AG09319 (cell line): ENCODE measurements around the gene DDB1.

Experiments
- DNase-seq: peaks from one replicate; pipeline ENCODE4 v3.0.0-alpha.2; 2010; ENCODE audit warnings: low read depth; ENCODE audit errors: extremely low read depth
- CTCF ChIP-seq: IDR thresholded peaks from 2 replicates; pipeline ENCODE4 v1.5.1; 2011; ENCODE audit warnings: low read depth, mild to moderate bottlenecking, inconsistent platforms, low read length, moderate library complexity

DDB1 gene

DNA sequence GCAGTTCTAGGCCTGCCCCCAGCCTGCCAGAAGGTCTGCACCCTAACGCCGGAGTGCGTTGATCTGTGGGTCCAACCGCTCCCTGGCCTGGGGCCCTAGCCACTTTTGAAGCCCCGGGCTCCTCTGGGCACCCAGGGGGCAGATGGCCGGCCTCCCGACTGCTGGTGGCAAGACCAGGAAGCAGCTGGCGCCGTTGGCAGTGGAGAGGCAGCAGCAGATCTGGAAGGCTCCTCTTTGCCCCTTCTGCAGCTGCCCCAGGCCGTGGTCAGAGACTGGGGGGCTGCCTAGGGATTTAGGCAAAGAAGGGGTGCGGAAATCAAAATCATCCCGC lies 37.3 kb downstream of the DDB1 start:
- no peak for DNase-seq
- TF ChIP-seq CTCF = no peak

- no peak for DNase-seq
Observed at GRCh38 chr11:61294717-61295595, 37.9 kb downstream of the DDB1 start, which contains the start of gene VWCE. Gene VWCE (minus strand): TSS chr11:61295316. CDS start chr11:61295037, 279 bp downstream.

DNA sequence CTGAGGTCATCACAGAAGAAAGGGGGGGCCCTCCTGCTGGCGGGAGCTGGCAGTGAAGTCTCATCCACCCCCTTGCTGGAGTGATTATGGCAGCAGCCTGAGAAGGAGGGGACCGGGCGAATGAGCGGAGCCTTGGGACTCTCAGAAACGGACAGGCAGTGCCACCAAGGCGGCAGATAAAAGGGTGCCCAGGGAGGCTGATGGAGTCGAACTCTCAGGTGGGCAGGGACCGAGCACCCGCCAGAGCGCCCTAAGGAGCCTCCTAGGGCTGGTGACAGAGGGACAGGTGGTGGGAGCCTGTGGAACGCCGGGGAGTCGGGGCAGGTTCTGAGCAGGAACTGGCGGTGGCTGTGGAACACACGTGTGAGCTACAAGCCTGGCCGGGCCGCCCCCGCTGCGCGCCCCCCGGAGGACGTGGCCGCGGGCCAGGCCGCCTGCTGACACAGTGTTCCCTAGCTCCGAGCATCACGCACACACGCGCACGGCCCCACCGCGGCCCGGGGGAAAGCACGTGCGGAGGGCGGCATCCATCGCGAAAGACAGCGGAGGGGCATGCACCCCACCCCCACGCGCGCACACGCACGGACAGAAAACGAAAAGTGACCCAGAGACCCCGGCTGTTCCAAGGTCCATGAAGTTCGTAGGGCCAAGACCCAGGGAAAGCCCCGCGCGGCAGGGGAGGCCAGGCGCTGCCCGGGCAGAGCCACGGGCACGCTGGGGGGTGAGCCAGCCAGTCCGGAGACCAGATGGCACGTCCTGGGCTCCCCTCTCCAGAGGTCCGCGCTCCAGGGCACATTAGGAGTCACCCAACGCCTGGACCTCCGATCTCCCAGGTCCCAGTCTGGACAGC lies 38.8 kb downstream of the DDB1 start:
- no peak for TF ChIP-seq CTCF
- DNase-seq = no peak

More at GRCh38 chr11:61294717-61295595, 37.9 kb downstream of the DDB1 start, which contains the start of gene VWCE:
- TF ChIP-seq CTCF = peak; percentile 39

- TF ChIP-seq CTCF = no peak
- no peak for DNase-seq
Observed at GRCh38 chr11:61292356-61292755, 40.5 kb downstream of the DDB1 start.

GRCh38 chr11:61290905-61291690 lies 41.8 kb downstream of the DDB1 start:
- no peak for DNase-seq
- no peak for TF ChIP-seq CTCF

DNA sequence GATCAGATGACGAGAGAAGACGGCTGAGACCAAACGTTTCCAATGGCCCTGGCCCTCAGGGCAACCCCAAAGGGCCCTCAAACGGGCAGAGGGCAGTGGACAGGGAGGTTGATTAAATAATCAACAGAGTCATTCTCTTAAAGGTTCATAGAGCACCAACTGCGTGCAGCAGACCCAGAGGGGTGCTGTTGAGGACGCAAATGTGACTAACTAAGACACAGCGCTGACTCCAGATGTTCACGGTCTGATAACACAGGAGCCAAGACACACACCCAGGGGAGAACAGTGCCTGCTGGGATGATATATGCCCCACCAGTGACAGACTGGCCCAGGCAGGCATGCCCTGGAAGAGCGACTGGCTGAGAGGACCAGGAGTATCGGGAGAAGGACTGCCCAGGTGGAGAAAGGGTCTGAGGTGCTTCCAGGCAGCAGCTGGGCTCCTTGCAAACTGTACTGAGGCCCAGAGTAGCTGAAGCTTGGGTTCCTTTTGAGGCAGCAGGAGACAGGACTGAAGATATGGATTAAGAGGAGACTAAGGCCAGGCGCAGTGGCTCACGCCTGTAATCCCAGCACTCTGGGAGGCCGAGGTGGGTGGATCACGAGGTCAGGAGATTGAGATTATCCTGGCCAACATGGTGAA lies 45.4 kb downstream of the DDB1 start:
- no peak for DNase-seq

More for the DNA sequence above, 45.4 kb downstream of the DDB1 start:
- TF ChIP-seq CTCF = no peak
